ENCODE measurements around the gene SPDYE4. TPM values are rescaled to one million over a fixed set of nuclear protein-coding genes. Genes with fewer than 3 reads are reported as not detected.

SPDYE4 gene
- polyA plus RNA-seq, 1 of the 3 experiments (the other 2 are of a cell fraction) = not detected

GRCh38 chr17:8753136-8753975, 5.0 kb downstream of the SPDYE4 start:
- no peaks in the 10 kb centered on the region for H3F3A ChIP-seq (replicated peaks; ENCODE audit: insufficient read depth)
- TF ChIP-seq FOXM1 (IDR thresholded peaks at IDR 0.05; ENCODE audit: low read depth) (no peak), GATA2 (CRISPR knock-in tag; IDR thresholded peaks at IDR 0.05) (no peak), MEF2A (IDR thresholded peaks at IDR 0.05; ENCODE audit: borderline replicate concordance, low read depth) (no peak), EZH2phosphoT487 (IDR thresholded peaks at IDR 0.05; ENCODE audit: borderline replicate concordance, low read depth) (no peak), IRF3 (IDR thresholded peaks at IDR 0.05; ENCODE audit: low read depth, low read length) (no peak), RAD21 (IDR thresholded peaks at IDR 0.05; ENCODE audit: low read length) (no peak), PBX3 (IDR thresholded peaks at IDR 0.05) (no peak), POLR2AphosphoS5 (IDR thresholded peaks at IDR 0.05; ENCODE audit: low read depth, low read length) (no peak), CHD2 (IDR thresholded peaks at IDR 0.05; ENCODE audit: low read length, partially characterized antibody) (no peak), MXI1 (IDR thresholded peaks at IDR 0.05; ENCODE audit: low read depth, low read length) (no peak), USF2 (IDR thresholded peaks at IDR 0.05; ENCODE audit: borderline replicate concordance, low read depth, low read length) (no peak), EP300 (IDR thresholded peaks at IDR 0.05; ENCODE audit: borderline replicate concordance in 1 of 2, low read depth in 1 of 2, low read length in 1 of 2) (no peak), GABPA (IDR thresholded peaks at IDR 0.05; ENCODE audit: low read depth) (no peak), TAF1 (IDR thresholded peaks at IDR 0.05; ENCODE audit: borderline replicate concordance, low read depth, low read length) (no peak), SMC3 (IDR thresholded peaks at IDR 0.05; ENCODE audit: low read depth, low read length) (no peak), USF1 (IDR thresholded peaks at IDR 0.05; ENCODE audit: borderline replicate concordance, low read depth) (no peak), TEAD4 (IDR thresholded peaks at IDR 0.05; ENCODE audit: borderline replicate concordance, insufficient read depth) (no peak), NRF1 (IDR thresholded peaks at IDR 0.05; ENCODE audit: low read depth, low read length) (no peak), MAX (IDR thresholded peaks at IDR 0.05; ENCODE audit: low read depth) (no peak)
- no peaks in the 10 kb centered on the region for H3K36me3 ChIP-seq (replicated peaks in 1 of 2; ENCODE audit: control insufficient read depth in 1 of 2, insufficient read depth in 2 of 2, low read length in 1 of 2)
- POLR2A ChIA-PET = no interaction called here
- no peaks in the 10 kb centered on the region for H3K9me3 ChIP-seq
- peaks cover 47% of the 10 kb centered on the region; the same call in 1 of the 2 replicates for H3K27me3 ChIP-seq (ENCODE audit: insufficient read depth)
- no peak overlapping the region for H3K27ac ChIP-seq (ENCODE audit: low read depth in 2 of 2, low read length in 1 of 2)
- H3K4me1 ChIP-seq (ENCODE audit: control insufficient read depth in 1 of 2, insufficient read depth in 2 of 2, low read depth in 1 of 2, low read length in 1 of 2) = no peaks in the 10 kb centered on the region
- DNase-seq = no peak
- no peaks in the 10 kb centered on the region for H3K79me2 ChIP-seq (ENCODE audit: insufficient read depth)
- no peaks in the 10 kb centered on the region for H3K9me2 ChIP-seq
- H3K9ac ChIP-seq = no peak overlapping the region
- no peak overlapping the region for H2AFZ ChIP-seq (ENCODE audit: low read depth)
- 41% methylated on average over 9 of the region's 12 CpGs for WGBS (ENCODE audit: low lambda C conversion rate)
- CTCF ChIA-PET = interaction anchor here (1.0 to 1.6 kb wide), 2 partner anchors 32 kb away, joined by 4 to 7 read pairs; no protein-coding TSS in a partner anchor
- H3K4me2 ChIP-seq = no peak overlapping the region
- H4K20me1 ChIP-seq (ENCODE audit: insufficient read depth) = no peaks in the 10 kb centered on the region
- H3K4me3 ChIP-seq (ENCODE audit: low read depth in 2 of 2, low read length in 1 of 2) = no peak overlapping the region
